Subcutaneous abdominal adipose tissue (tissue), 5 donors: ENCODE measurements around the gene LRRK1.

Experiments
- H3K27ac ChIP-seq: one replicate; pipeline ENCODE4 v1.7.0; 2013; ENCODE audit warnings: low read depth, mild to moderate bottlenecking, inconsistent platforms, low read length, moderate library complexity
- H3K27me3 ChIP-seq, 5 donors: one replicate each; pipeline ENCODE4 v1.7.0; 2013; ENCODE audit warnings: low read length in 5 of 5, inconsistent platforms in 1 of 5; ENCODE audit not compliant: control insufficient read depth in 5 of 5, insufficient read depth in 4 of 5
- H3K36me3 ChIP-seq, 5 donors: one replicate each; pipeline ENCODE4 v1.7.0; 2013; ENCODE audit warnings: low read length in 5 of 5; ENCODE audit not compliant: control insufficient read depth in 5 of 5, insufficient read depth in 5 of 5
- H3K4me1 ChIP-seq, 5 donors: one replicate each; pipeline ENCODE4 v1.7.0; 2013; ENCODE audit warnings: low read length in 5 of 5, mild to moderate bottlenecking in 3 of 5, moderate library complexity in 1 of 5; ENCODE audit not compliant: control insufficient read depth in 5 of 5, insufficient read depth in 5 of 5
- H3K4me3 ChIP-seq, 5 donors: one replicate each; pipeline ENCODE4 v1.7.0; 2013; ENCODE audit warnings: low read length in 5 of 5, low read depth in 1 of 5
- H3K9ac ChIP-seq, 5 donors: one replicate each; pipeline ENCODE4 v1.7.0; 2013; ENCODE audit warnings: low read length in 5 of 5, mild to moderate bottlenecking in 4 of 5, moderate library complexity in 3 of 5
- H3K9me3 ChIP-seq, 5 donors: one replicate each; pipeline ENCODE4 v1.7.0; 2013; ENCODE audit warnings: low read length in 5 of 5; ENCODE audit not compliant: control insufficient read depth in 5 of 5
- donor health status: healthy.
- donor health status: healthy.
- donor health status: healthy.
- donor health status: healthy.
- donor health status: healthy.

The LRRK1 gene

DNA sequence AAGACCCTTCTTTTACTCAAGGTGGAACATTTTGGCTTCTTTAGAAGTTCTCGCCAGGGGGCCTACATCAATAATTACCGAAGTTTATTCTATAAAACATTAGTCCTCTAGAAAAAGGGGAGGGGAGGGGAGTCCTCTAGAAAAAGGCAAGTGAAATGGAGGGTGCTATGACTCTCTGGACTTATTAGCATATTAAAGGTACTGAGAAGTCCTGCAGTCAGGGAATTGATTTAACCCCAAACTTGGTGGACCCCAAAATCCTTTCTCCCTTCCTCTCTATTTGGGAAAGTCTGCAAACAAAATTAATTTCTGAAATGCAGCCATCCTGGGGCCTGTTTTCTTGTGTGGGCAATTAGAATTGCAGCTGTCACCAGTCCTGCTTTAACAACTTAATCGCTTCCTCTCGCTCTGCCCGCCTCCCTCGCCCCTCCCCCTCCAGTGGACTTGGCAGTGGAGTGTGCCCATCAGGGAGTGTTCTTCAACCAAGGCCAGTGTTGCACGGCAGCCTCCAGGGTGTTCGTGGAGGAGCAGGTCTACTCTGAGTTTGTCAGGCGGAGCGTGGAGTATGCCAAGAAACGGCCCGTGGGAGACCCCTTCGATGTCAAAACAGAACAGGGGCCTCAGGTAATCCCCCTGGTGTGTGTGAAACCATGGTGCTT lies 18.9 kb upstream of the LRRK1 start:
- Histone ChIP-seq H3K9ac (no peak overlapping the region), H3K27me3 (peaks cover 0 to 2% (median 0%) of the 10 kb centered on the region in 5 donors), H3K36me3 (peaks cover 0 to 8% (median 0%) of the 10 kb centered on the region in 5 donors), H3K4me1 (peaks cover 2 to 51% (median 23%) of the 10 kb centered on the region in 5 donors), H3K27ac (no peak overlapping the region), H3K4me3 (no peak overlapping the region), H3K9me3 (no peaks in the 10 kb centered on the region)

DNA sequence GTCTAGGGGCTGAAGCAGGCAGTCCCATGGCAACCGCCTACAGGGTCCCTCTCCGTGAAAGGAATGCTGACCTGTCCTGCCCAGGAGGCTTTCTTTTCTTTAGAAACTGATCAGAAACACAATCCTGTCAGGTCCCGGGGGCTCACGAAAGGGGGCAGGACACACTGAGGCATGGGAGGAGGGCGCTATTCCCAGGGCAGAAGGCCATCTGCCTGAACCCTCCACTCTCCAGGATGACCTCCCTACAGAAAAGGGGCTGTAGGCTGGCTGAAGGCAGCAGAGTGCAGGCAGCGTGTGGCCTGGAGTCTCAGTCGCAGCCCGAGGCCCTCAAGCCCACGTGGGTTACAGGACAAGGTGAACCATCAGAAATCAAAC lies 18.4 kb upstream of the LRRK1 start:
- Histone ChIP-seq H3K9ac (peak overlapping the region in 1 of 5 donors; percentile 19), H3K9me3 (no peaks in the 10 kb centered on the region), H3K27me3 (peaks cover 0 to 2% (median 0%) of the 10 kb centered on the region in 5 donors), H3K4me1 (peaks cover 2 to 51% (median 23%) of the 10 kb centered on the region in 5 donors), H3K36me3 (peaks cover 0 to 5% (median 0%) of the 10 kb centered on the region in 5 donors), H3K4me3 (no peak overlapping the region), H3K27ac (no peak overlapping the region)

DNA sequence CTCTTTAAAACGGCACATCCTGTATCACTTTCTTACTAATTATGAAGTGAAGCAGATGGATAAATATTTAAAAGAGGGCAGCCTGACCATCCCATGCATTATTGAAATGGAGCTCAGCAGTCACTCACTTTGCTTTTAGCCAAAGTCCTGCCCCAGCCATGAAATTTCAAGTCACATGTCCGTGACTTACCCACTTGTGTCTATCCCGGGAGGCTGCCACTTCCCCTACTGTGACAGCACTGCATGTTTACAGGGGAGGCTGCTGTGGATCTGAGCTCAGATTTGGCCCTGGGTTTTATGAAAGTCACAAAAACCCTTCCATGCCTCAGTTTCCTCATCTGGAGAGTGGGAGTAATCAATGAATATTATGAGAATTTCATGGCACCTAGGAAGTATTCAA lies 17.9 kb upstream of the LRRK1 start:
- no peak overlapping the region for H3K27ac ChIP-seq
- no peak overlapping the region for H3K9ac ChIP-seq
- peaks cover 0 to 5% (median 0%) of the 10 kb centered on the region in 5 donors for H3K36me3 ChIP-seq
- no peak overlapping the region for H3K4me3 ChIP-seq
- H3K9me3 ChIP-seq = no peaks in the 10 kb centered on the region
- H3K27me3 ChIP-seq = peaks cover 0 to 2% (median 0%) of the 10 kb centered on the region in 5 donors
- H3K4me1 ChIP-seq = peaks cover 2 to 51% (median 23%) of the 10 kb centered on the region in 5 donors

DNA sequence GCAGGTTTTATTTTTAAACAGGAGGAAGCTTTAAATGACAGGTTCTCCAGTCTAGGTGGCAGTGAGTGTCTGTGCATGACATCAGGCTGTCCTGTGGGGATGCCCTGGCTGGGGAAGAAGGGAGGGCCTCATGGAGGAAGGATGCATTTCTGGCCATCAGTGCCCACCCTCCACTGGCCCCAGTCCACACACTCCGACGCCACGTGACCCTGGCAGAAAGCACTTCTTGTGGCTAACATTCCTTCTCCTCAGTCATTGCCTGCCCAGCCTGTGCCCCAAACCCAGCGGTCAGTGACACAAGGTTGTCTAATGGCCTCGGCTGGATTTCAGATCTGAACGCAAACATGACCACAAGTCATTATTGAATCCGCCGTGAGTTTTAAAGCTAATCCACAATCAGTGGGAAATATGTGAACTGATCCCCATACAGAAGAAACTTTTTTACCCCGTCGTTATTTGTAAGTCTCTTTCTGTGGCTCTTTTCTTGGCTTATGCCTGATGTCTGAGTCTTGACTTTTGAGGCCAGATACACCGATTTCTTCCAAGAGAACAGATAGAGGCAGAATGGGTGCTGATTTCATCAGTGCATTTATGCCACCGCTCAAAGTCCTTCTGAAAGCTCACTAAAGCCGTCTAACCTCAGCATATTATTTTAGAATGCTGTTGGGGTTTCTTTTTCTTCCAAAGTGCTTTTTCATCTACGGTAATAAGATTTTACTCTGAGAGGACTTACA lies 17.3 kb upstream of the LRRK1 start:
- peaks cover 0 to 5% (median 0%) of the 10 kb centered on the region in 5 donors for H3K36me3 ChIP-seq
- peaks cover 2 to 51% (median 23%) of the 10 kb centered on the region in 5 donors for H3K4me1 ChIP-seq
- peaks cover 0 to 2% (median 0%) of the 10 kb centered on the region in 5 donors for H3K27me3 ChIP-seq
- H3K4me3 ChIP-seq = peak overlapping the region; percentile 48 to 60 (median 52)
- peak overlapping the region; percentile 64 for H3K27ac ChIP-seq
- H3K9ac ChIP-seq = peak overlapping the region in 4 of 5 donors; percentile 2 to 64 (median 22)
- no peaks in the 10 kb centered on the region for H3K9me3 ChIP-seq

DNA sequence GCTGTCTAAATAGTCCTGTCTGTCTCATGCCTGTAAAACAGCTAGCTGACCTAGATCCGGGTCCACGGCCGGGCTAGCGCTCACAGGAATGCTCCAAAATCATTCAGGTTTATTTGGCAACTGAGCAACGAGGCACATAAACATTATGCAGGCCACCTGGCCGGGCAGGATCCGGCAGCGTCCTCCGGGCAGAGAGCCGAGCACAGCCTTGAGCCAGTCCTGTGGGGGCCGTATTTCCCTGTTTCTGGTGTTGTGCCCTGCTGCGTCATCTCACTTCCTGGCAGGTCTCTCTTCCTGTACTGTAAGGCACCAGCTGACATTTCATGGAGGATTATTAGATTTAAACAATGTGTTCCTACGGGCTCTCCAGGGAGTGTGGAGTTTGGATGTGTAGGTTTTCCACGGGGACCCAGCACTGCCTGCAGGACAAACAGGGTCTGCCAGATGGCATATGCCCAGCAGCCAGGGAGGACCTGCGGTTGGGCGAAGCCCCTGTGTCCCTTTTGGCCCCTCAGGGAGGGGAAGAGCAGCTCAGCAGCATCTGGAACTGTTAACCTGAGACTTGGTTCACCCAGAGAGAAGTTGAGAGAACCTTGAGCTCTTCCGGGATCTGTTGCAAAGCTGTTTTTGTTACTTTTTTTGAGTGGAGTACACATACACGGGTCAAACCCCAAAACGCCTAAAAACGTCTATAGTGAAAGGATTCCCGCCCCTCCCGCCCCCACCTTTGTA lies 16.6 kb upstream of the LRRK1 start:
- Histone ChIP-seq H3K9me3 (no peaks in the 10 kb centered on the region), H3K27ac (peak overlapping the region; percentile 64), H3K9ac (peak overlapping the region in 4 of 5 donors; percentile 2 to 64 (median 22)), H3K27me3 (peaks cover 0 to 2% (median 0%) of the 10 kb centered on the region in 5 donors), H3K4me3 (peak overlapping the region; percentile 48 to 60 (median 53)), H3K4me1 (peaks cover 2 to 51% (median 23%) of the 10 kb centered on the region in 5 donors), H3K36me3 (peaks cover 0 to 2% (median 0%) of the 10 kb centered on the region in 5 donors)

DNA sequence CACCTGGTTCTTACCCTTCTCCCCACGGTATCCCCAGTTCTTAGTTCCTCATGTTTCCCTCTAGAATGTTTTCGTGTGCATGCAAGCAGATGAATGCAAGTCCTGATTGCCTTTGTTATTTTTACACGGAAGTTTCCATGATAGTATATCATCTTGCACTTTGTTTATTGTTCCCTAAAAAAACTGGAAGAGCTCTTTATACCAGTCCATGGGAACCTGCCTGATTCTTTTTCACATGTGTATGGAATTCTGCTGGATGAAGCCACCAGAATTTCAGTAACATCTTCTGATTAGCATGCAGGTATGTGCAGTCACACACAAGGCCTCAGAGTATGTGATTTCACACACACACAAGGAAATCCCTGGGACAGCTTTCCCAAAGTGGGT lies 16.0 kb upstream of the LRRK1 start:
- H3K36me3 ChIP-seq = peaks cover 0 to 2% (median 0%) of the 10 kb centered on the region in 5 donors
- peaks cover 2 to 51% (median 23%) of the 10 kb centered on the region in 5 donors for H3K4me1 ChIP-seq
- H3K27ac ChIP-seq = no peak overlapping the region
- H3K9ac ChIP-seq = no peak overlapping the region
- H3K9me3 ChIP-seq = no peaks in the 10 kb centered on the region
- H3K27me3 ChIP-seq = no peaks in the 10 kb centered on the region
- no peak overlapping the region for H3K4me3 ChIP-seq

DNA sequence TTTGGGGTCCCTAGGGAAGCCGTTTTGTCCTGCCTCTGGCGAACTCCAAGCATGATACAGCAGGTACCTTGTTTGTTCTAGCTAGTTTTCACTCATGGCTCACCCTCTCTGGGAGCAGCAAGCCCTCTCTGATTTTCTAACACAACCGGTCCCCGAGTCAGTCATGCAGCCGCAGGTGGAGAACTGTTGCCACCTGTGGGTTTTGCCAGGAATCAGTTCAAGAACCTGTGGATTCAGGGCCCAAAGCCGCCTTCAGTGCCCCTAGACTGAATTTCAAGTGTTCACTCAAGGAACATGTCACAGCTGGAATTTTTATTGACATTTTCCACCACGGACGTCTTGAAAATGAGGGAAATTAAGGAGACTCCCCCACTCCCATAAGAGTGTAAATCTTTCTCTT lies 13.3 kb upstream of the LRRK1 start:
- Histone ChIP-seq H3K36me3 (peaks cover 0 to 3% (median 0%) of the 10 kb centered on the region in 5 donors), H3K4me1 (peaks cover 2 to 30% (median 24%) of the 10 kb centered on the region in 5 donors), H3K9me3 (no peaks in the 10 kb centered on the region), H3K9ac (no peak overlapping the region), H3K27ac (no peak overlapping the region), H3K4me3 (no peak overlapping the region), H3K27me3 (no peaks in the 10 kb centered on the region)

DNA sequence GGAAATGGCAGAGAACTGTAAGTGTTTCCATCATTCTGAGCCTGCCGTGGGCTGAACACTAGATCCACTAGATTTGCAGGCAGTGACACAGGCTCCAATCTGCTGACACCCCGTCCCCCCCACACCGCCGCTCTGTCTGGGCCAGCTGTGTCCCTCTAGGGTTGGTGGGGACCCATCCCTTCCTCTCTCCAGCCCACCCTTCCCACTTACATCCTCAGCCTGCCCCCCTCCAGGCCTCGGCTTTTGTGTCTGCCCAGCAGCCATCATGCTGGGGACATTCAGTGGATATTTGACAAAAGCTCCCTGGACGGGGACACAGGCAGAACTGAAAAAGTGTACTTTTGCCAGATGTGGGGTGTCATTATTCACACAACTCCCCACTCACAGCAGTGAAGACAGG lies 10.7 kb upstream of the LRRK1 start:
- Histone ChIP-seq H3K36me3 (peaks cover 0 to 3% (median 0%) of the 10 kb centered on the region in 5 donors), H3K9ac (no peak overlapping the region), H3K4me3 (no peak overlapping the region), H3K9me3 (no peaks in the 10 kb centered on the region), H3K27ac (no peak overlapping the region), H3K27me3 (no peaks in the 10 kb centered on the region), H3K4me1 (peaks cover 0 to 12% (median 6%) of the 10 kb centered on the region in 5 donors)

DNA sequence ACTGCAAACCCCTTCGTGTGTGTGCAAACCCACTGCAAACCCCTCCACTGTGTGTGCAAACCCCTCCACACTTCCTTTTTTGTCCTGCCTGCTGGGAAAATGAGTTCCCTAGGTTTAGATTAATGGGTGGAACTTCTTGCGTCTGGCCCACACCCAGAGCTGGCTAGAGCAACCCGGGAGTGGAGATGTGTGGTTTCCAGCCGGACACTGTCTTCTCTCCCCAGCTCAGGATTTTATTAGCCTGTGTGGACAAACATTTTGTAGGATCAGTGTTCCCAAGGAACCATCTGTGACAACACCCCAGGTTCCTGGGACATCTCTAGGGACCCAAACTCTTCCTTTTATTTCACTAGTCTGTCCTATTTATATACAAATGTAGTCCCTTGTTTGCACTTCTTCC lies 9.6 kb upstream of the LRRK1 start:
- Histone ChIP-seq H3K9ac (no peak overlapping the region), H3K27ac (no peak overlapping the region), H3K27me3 (no peaks in the 10 kb centered on the region), H3K9me3 (no peaks in the 10 kb centered on the region), H3K4me3 (no peak overlapping the region), H3K36me3 (peaks cover 0 to 3% (median 0%) of the 10 kb centered on the region in 5 donors), H3K4me1 (peaks cover 0 to 12% (median 6%) of the 10 kb centered on the region in 5 donors)
